ENCODE data around the gene CSF1.

CSF1 gene

DNA sequence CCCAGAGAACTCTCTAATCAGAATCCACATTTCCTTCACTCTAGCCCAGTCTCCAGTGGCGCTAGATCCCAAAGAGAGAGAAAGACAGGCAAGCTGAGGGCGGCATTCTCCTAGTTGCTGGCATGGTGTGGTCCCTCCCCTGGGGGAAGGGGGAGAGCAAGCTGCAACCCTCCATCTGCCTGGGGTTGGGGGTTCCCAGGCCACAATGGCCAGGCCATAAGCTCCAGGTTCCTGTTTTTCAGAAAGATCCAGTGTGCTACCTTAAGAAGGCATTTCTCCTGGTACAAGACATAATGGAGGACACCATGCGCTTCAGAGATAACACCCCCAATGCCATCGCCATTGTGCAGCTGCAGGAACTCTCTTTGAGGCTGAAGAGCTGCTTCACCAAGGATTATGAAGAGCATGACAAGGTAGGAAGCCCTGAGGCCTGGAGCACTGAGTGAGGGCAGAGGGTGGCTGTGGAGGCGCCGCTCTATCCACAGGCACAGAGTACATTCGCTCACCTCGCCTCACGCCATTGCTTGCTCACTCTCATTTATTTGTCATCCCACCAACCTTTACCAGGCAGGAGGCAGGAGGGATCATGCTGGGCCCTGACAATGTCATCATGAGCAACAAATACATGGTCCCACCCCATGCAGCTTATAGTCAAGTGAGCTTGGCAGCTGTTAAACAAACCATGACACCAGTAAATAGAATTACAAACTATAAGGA, 6.6 kb downstream of the CSF1 start:
- Histone ChIP-seq H3K27me3 (ENCODE audit: control insufficient read depth in 3 of 3, insufficient read depth in 3 of 3, low read depth in 1 of 3, low read length in 3 of 3) (no peaks in the 10 kb centered on the region), H3K36me3 (replicated peaks in 1 of 2; ENCODE audit: control insufficient read depth in 2 of 2, insufficient read depth in 2 of 2, low read length in 2 of 2) (peaks cover 18 to 85% of the 10 kb centered on the region in 2 donors), H3K9ac (ENCODE audit: low read depth, low read length, poor library complexity) (no peak overlapping the region), H3K23ac (ENCODE audit: low read depth, low read length, poor library complexity) (no peak overlapping the region), H3K79me1 (ENCODE audit: low read depth, low read length) (peaks cover 3% of the 10 kb centered on the region), H3K18ac (ENCODE audit: low read length) (no peak overlapping the region), H3K4me3 (ENCODE audit: low read length in 2 of 2) (no peak overlapping the region), H3K27ac (replicated peaks; ENCODE audit: low read length) (no peak overlapping the region), H3K9me3 (replicated peaks in 1 of 2; ENCODE audit: control insufficient read depth in 2 of 2, insufficient read depth in 1 of 2, low read depth in 1 of 2, low read length in 2 of 2) (peaks cover 0 to 3% of the 10 kb centered on the region in 2 donors), H3K4me2 (ENCODE audit: insufficient read depth, low read length, poor library complexity, severe bottlenecking) (no peak overlapping the region), H3K14ac (ENCODE audit: low read length) (no peak overlapping the region), H2BK120ac (ENCODE audit: low read depth, low read length) (no peak overlapping the region), H2AK5ac (ENCODE audit: low read depth, low read length) (no peak overlapping the region), H3K4me1 (ENCODE audit: control insufficient read depth in 2 of 2, insufficient read depth in 1 of 2, low read depth in 1 of 2, low read length in 2 of 2) (peaks cover 2 to 4% of the 10 kb centered on the region in 2 donors), H2BK12ac (ENCODE audit: low read length) (no peak overlapping the region), H2AFZ (ENCODE audit: low read length) (no peak overlapping the region), H2BK15ac (ENCODE audit: low read length) (no peak overlapping the region), H4K8ac (ENCODE audit: low read depth, low read length) (no peak overlapping the region), H3K4ac (ENCODE audit: low read length) (no peak overlapping the region), H2BK5ac (ENCODE audit: low read length) (no peak overlapping the region), H4K91ac (ENCODE audit: low read depth, low read length, poor library complexity) (no peak overlapping the region)
- no peak for DNase-seq (ENCODE audit: low spot score)
- WGBS, 2 donors (ENCODE audit: extremely low coverage in 2 of 2, insufficient read length in 2 of 2, insufficient replicate concordance in 1 of 2) = no CpG with 5 or more reads among the region's 9 CpGs

DNA sequence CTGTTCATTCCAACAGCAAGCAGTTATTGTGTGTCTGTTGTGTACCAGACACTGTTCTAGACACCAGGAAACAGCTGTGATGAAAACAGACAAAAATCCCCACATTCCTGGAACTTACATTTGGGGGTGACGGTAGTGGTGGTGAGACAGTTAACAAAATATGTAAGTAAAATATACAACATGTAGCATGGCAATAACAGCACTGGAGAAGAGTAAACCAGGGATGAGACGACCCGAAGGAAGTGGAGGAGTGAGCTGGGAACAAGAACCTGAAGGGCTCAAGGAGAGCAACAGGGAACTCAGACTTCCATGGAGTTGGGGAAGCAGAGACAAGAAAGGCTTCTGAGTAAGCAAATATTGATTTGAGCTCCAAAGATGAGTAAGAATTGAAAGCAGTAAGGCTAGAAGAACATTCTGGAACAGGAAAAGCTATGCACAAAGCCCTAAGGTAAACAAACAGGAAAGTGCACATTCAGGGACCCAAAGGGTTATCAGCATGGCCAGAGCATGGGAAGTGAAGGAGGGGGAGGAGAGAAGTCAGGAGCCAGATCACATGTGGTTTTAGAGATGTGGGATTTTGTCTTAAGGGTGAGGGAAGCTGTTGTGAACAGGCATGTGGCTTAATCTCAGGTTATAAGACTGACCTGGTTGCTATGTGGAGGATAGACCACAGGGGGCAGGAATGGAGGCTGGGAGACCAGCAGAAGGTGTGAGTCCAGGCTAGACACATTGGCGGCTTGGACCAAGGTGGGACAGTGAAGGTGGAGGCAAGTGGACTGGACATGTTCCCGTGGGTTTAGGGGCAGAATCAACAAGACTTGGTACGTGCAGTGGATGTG, 7.3 kb downstream of the CSF1 start:
- H3K27me3 ChIP-seq (ENCODE audit: control insufficient read depth in 3 of 3, insufficient read depth in 3 of 3, low read depth in 1 of 3, low read length in 3 of 3) = no peaks in the 10 kb centered on the region
- H3K9ac ChIP-seq (ENCODE audit: low read depth, low read length, poor library complexity) = no peak overlapping the region
- no peak overlapping the region for H3K4ac ChIP-seq (ENCODE audit: low read length)
- no peak overlapping the region for H2BK12ac ChIP-seq (ENCODE audit: low read length)
- no peak overlapping the region for H3K14ac ChIP-seq (ENCODE audit: low read length)
- no peaks in the 10 kb centered on the region for H3K4me1 ChIP-seq (ENCODE audit: control insufficient read depth in 2 of 2, insufficient read depth in 1 of 2, low read depth in 1 of 2, low read length in 2 of 2)
- H2AFZ ChIP-seq (ENCODE audit: low read length) = no peak overlapping the region
- peaks cover 0 to 3% of the 10 kb centered on the region in 2 donors for H3K9me3 ChIP-seq (replicated peaks in 1 of 2; ENCODE audit: control insufficient read depth in 2 of 2, insufficient read depth in 1 of 2, low read depth in 1 of 2, low read length in 2 of 2)
- H3K4me3 ChIP-seq (ENCODE audit: low read length in 2 of 2) = no peak overlapping the region
- no peak overlapping the region for H2BK15ac ChIP-seq (ENCODE audit: low read length)
- no peak overlapping the region for H2BK120ac ChIP-seq (ENCODE audit: low read depth, low read length)
- no peak overlapping the region for H4K91ac ChIP-seq (ENCODE audit: low read depth, low read length, poor library complexity)
- H3K36me3 ChIP-seq (replicated peaks in 1 of 2; ENCODE audit: control insufficient read depth in 2 of 2, insufficient read depth in 2 of 2, low read length in 2 of 2) = peaks cover 22 to 90% of the 10 kb centered on the region in 2 donors
- no peak overlapping the region for H3K23ac ChIP-seq (ENCODE audit: low read depth, low read length, poor library complexity)
- no CpG with 5 or more reads among the region's 6 CpGs for WGBS, 2 donors (ENCODE audit: extremely low coverage in 2 of 2, insufficient read length in 2 of 2, insufficient replicate concordance in 1 of 2)
- H2BK5ac ChIP-seq (ENCODE audit: low read length) = no peak overlapping the region
- no peak overlapping the region for H3K18ac ChIP-seq (ENCODE audit: low read length)
- H3K27ac ChIP-seq (replicated peaks; ENCODE audit: low read length) = no peak overlapping the region
- no peak overlapping the region for H4K8ac ChIP-seq (ENCODE audit: low read depth, low read length)
- no peak overlapping the region for H2AK5ac ChIP-seq (ENCODE audit: low read depth, low read length)
- no peak overlapping the region for H3K4me2 ChIP-seq (ENCODE audit: insufficient read depth, low read length, poor library complexity, severe bottlenecking)
- H3K79me1 ChIP-seq (ENCODE audit: low read depth, low read length) = peaks cover 3% of the 10 kb centered on the region
- no peak for DNase-seq (ENCODE audit: low spot score)

DNA sequence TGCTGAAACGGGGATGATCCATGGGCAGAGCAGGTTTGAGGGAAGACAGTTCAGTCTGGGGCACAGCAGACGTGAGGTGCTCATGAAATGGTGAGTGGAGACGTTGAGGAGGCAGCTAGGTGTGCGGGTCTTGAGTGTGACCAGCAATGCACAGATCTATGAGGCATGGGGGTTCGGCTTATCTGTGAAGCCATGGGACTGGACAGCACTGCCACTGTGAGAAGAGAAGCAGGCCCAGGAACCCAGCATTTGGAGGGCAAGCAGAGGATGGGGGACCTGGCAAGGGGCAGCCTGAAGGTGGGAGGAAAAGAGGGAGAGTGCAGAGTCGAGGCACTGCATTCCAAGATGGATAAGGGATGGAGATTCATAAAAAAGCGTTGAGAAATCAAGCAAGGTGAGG, 8.0 kb downstream of the CSF1 start:
- H4K91ac ChIP-seq (ENCODE audit: low read depth, low read length, poor library complexity) = no peak overlapping the region
- H3K9me3 ChIP-seq (replicated peaks in 1 of 2; ENCODE audit: control insufficient read depth in 2 of 2, insufficient read depth in 1 of 2, low read depth in 1 of 2, low read length in 2 of 2) = peaks cover 0 to 3% of the 10 kb centered on the region in 2 donors
- no peak overlapping the region for H3K14ac ChIP-seq (ENCODE audit: low read length)
- no peak overlapping the region for H4K8ac ChIP-seq (ENCODE audit: low read depth, low read length)
- no peak overlapping the region for H2AFZ ChIP-seq (ENCODE audit: low read length)
- no peak overlapping the region for H2BK15ac ChIP-seq (ENCODE audit: low read length)
- H3K4me1 ChIP-seq (ENCODE audit: control insufficient read depth in 2 of 2, insufficient read depth in 1 of 2, low read depth in 1 of 2, low read length in 2 of 2) = no peaks in the 10 kb centered on the region
- H3K9ac ChIP-seq (ENCODE audit: low read depth, low read length, poor library complexity) = no peak overlapping the region
- no peak overlapping the region for H3K18ac ChIP-seq (ENCODE audit: low read length)
- no peak for DNase-seq (ENCODE audit: low spot score)
- no peak overlapping the region for H2BK12ac ChIP-seq (ENCODE audit: low read length)
- H3K4me3 ChIP-seq (ENCODE audit: low read length in 2 of 2) = peak overlapping the region in 1 of 2 donors; percentile 19
- peaks cover 22 to 91% of the 10 kb centered on the region in 2 donors for H3K36me3 ChIP-seq (replicated peaks in 1 of 2; ENCODE audit: control insufficient read depth in 2 of 2, insufficient read depth in 2 of 2, low read length in 2 of 2)
- H2AK5ac ChIP-seq (ENCODE audit: low read depth, low read length) = no peak overlapping the region
- no peak overlapping the region for H3K27ac ChIP-seq (replicated peaks; ENCODE audit: low read length)
- H3K79me1 ChIP-seq (ENCODE audit: low read depth, low read length) = peaks cover 4% of the 10 kb centered on the region
- no peak overlapping the region for H3K4me2 ChIP-seq (ENCODE audit: insufficient read depth, low read length, poor library complexity, severe bottlenecking)
- WGBS, 2 donors (ENCODE audit: extremely low coverage in 2 of 2, insufficient read length in 2 of 2, insufficient replicate concordance in 1 of 2) = no CpG with 5 or more reads among the region's 7 CpGs
- H3K23ac ChIP-seq (ENCODE audit: low read depth, low read length, poor library complexity) = no peak overlapping the region
- no peak overlapping the region for H3K4ac ChIP-seq (ENCODE audit: low read length)
- H3K27me3 ChIP-seq (ENCODE audit: control insufficient read depth in 3 of 3, insufficient read depth in 3 of 3, low read depth in 1 of 3, low read length in 3 of 3) = no peaks in the 10 kb centered on the region
- H2BK5ac ChIP-seq (ENCODE audit: low read length) = no peak overlapping the region
- no peak overlapping the region for H2BK120ac ChIP-seq (ENCODE audit: low read depth, low read length)

DNA sequence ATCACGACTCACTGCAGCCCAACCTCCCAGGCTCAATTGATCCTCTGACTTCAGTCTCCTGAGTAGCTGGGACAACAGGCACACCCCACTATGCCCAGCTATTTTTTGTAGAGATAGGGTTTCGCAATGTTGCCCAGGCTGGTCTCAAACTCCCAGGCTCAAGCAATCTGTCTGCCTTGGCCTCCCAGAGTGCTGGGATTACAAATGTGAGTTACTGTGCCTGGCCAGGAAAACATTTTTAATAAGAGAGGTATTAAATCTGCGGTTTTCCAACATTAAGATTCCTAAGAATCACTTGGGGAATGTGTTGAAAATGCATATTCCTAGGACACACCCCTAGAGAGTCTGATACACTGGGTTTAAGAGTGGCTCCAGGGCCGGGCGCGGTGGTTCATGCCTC, 8.7 kb downstream of the CSF1 start:
- Histone ChIP-seq H3K4me3 (ENCODE audit: low read length in 2 of 2) (no peak overlapping the region), H2BK15ac (ENCODE audit: low read length) (no peak overlapping the region), H3K18ac (ENCODE audit: low read length) (no peak overlapping the region), H2BK12ac (ENCODE audit: low read length) (no peak overlapping the region), H3K23ac (ENCODE audit: low read depth, low read length, poor library complexity) (no peak overlapping the region), H2AFZ (ENCODE audit: low read length) (no peak overlapping the region), H4K8ac (ENCODE audit: low read depth, low read length) (no peak overlapping the region), H3K9me3 (replicated peaks in 1 of 2; ENCODE audit: control insufficient read depth in 2 of 2, insufficient read depth in 1 of 2, low read depth in 1 of 2, low read length in 2 of 2) (peaks cover 0 to 3% of the 10 kb centered on the region in 2 donors), H2BK5ac (ENCODE audit: low read length) (no peak overlapping the region), H2BK120ac (ENCODE audit: low read depth, low read length) (no peak overlapping the region), H3K14ac (ENCODE audit: low read length) (no peak overlapping the region), H3K36me3 (replicated peaks in 1 of 2; ENCODE audit: control insufficient read depth in 2 of 2, insufficient read depth in 2 of 2, low read length in 2 of 2) (peaks cover 26 to 92% of the 10 kb centered on the region in 2 donors), H3K4me2 (ENCODE audit: insufficient read depth, low read length, poor library complexity, severe bottlenecking) (no peak overlapping the region), H3K9ac (ENCODE audit: low read depth, low read length, poor library complexity) (no peak overlapping the region), H2AK5ac (ENCODE audit: low read depth, low read length) (no peak overlapping the region), H4K91ac (ENCODE audit: low read depth, low read length, poor library complexity) (no peak overlapping the region), H3K4me1 (ENCODE audit: control insufficient read depth in 2 of 2, insufficient read depth in 1 of 2, low read depth in 1 of 2, low read length in 2 of 2) (no peaks in the 10 kb centered on the region), H3K27me3 (ENCODE audit: control insufficient read depth in 3 of 3, insufficient read depth in 3 of 3, low read depth in 1 of 3, low read length in 3 of 3) (no peaks in the 10 kb centered on the region), H3K79me1 (ENCODE audit: low read depth, low read length) (peaks cover 7% of the 10 kb centered on the region), H3K4ac (ENCODE audit: low read length) (no peak overlapping the region), H3K27ac (replicated peaks; ENCODE audit: low read length) (no peak overlapping the region)
- DNase-seq (ENCODE audit: low spot score) = no peak
- WGBS, 2 donors (ENCODE audit: extremely low coverage in 2 of 2, insufficient read length in 2 of 2, insufficient replicate concordance in 1 of 2) = no CpG with 5 or more reads among the region's 6 CpGs

Data from neuronal stem cell (in vitro differentiated cells).